ENCODE results near the gene TEKTIP1.
"Not testable (repeated sequence)": the region's sequence is repeated elsewhere in the genome, so short reads cannot be mapped to it uniquely, and the experiment has no call there.

Gene TEKTIP1

GRCh38 chr19:3527238-3527910 lies 11.6 kb upstream of the TEKTIP1 start:
- no peak overlapping the region for H3K4me3 Mint-ChIP-seq
- H3K27ac Mint-ChIP-seq, result no peak overlapping the region
- peaks cover 4% of the 10 kb centered on the region for H3K36me3 Mint-ChIP-seq
- no peaks in the 10 kb centered on the region for H3K4me1 Mint-ChIP-seq
- no peaks in the 10 kb centered on the region for H3K27me3 Mint-ChIP-seq
- no peaks in the 10 kb centered on the region for H3K9me3 Mint-ChIP-seq

- no peaks in the 10 kb centered on the region for H3K4me1 Mint-ChIP-seq
- no peak overlapping the region for H3K27ac Mint-ChIP-seq
- H3K9me3 Mint-ChIP-seq, result no peaks in the 10 kb centered on the region
- H3K36me3 Mint-ChIP-seq, result peaks cover 4% of the 10 kb centered on the region
- no peaks in the 10 kb centered on the region for H3K27me3 Mint-ChIP-seq
- no peak overlapping the region for H3K4me3 Mint-ChIP-seq
Observed at GRCh38 chr19:3528080-3528479, 10.9 kb upstream of the TEKTIP1 start.

- Mint-ChIP-seq H3K9me3 (no peaks in the 10 kb centered on the region), H3K4me1 (no peaks in the 10 kb centered on the region), H3K4me3 (no peak overlapping the region), H3K27me3 (no peaks in the 10 kb centered on the region), H3K27ac (no peak overlapping the region), H3K36me3 (peaks cover 4% of the 10 kb centered on the region)
Observed at GRCh38 chr19:3528539-3529211, 10.3 kb upstream of the TEKTIP1 start.

GRCh38 chr19:3529299-3529698 lies 9.7 kb upstream of the TEKTIP1 start:
- not testable (repeated sequence) for H3K36me3 Mint-ChIP-seq, H3K4me1 Mint-ChIP-seq, H3K27ac Mint-ChIP-seq, H3K4me3 Mint-ChIP-seq, H3K27me3 Mint-ChIP-seq, H3K9me3 Mint-ChIP-seq

- no peak overlapping the region for H3K27ac Mint-ChIP-seq
- no peaks in the 10 kb centered on the region for H3K4me1 Mint-ChIP-seq
- H3K9me3 Mint-ChIP-seq, result no peaks in the 10 kb centered on the region
- H3K36me3 Mint-ChIP-seq, result peaks cover 4% of the 10 kb centered on the region
- no peak overlapping the region for H3K4me3 Mint-ChIP-seq
- no peaks in the 10 kb centered on the region for H3K27me3 Mint-ChIP-seq
Observed at GRCh38 chr19:3530389-3530788, 8.6 kb upstream of the TEKTIP1 start.

- H3K36me3 Mint-ChIP-seq, result peaks cover 4% of the 10 kb centered on the region
- no peaks in the 10 kb centered on the region for H3K9me3 Mint-ChIP-seq
- no peaks in the 10 kb centered on the region for H3K4me1 Mint-ChIP-seq
Observed at GRCh38 chr19:3531716-3532115, 7.3 kb upstream of the TEKTIP1 start.

GRCh38 chr19:3532154-3532786 lies 6.7 kb upstream of the TEKTIP1 start:
- H3K9me3 Mint-ChIP-seq, result no peaks in the 10 kb centered on the region
- no peak overlapping the region for H3K4me3 Mint-ChIP-seq
- H3K36me3 Mint-ChIP-seq, result peaks cover 3% of the 10 kb centered on the region
- H3K27me3 Mint-ChIP-seq, result no peaks in the 10 kb centered on the region
- H3K4me1 Mint-ChIP-seq, result no peaks in the 10 kb centered on the region
- no peak overlapping the region for H3K27ac Mint-ChIP-seq

More at GRCh38 chr19:3531716-3532115, 7.3 kb upstream of the TEKTIP1 start:
- no peak overlapping the region for H3K4me3 Mint-ChIP-seq
- H3K27ac Mint-ChIP-seq, result no peak overlapping the region
- H3K27me3 Mint-ChIP-seq, result no peaks in the 10 kb centered on the region

- Mint-ChIP-seq H3K36me3 (peaks cover 3% of the 10 kb centered on the region), H3K27ac (no peak overlapping the region), H3K4me1 (no peaks in the 10 kb centered on the region), H3K4me3 (no peak overlapping the region), H3K27me3 (no peaks in the 10 kb centered on the region), H3K9me3 (no peaks in the 10 kb centered on the region)
Observed at GRCh38 chr19:3533033-3533432, 5.9 kb upstream of the TEKTIP1 start.

- no peaks in the 10 kb centered on the region for H3K4me1 Mint-ChIP-seq
- no peaks in the 10 kb centered on the region for H3K27me3 Mint-ChIP-seq
- H3K36me3 Mint-ChIP-seq, result peaks cover 3% of the 10 kb centered on the region
- no peak overlapping the region for H3K4me3 Mint-ChIP-seq
- H3K9me3 Mint-ChIP-seq, result no peaks in the 10 kb centered on the region
- no peak overlapping the region for H3K27ac Mint-ChIP-seq
Observed at GRCh38 chr19:3533563-3534216, 5.3 kb upstream of the TEKTIP1 start.

GRCh38 chr19:3534375-3535234 lies 4.4 kb upstream of the TEKTIP1 start:
- H3K36me3 Mint-ChIP-seq, result peaks cover 5% of the 10 kb centered on the region
- H3K27ac Mint-ChIP-seq, result peak overlapping the region; percentile 62
- H3K27me3 Mint-ChIP-seq, result no peaks in the 10 kb centered on the region

GRCh38 chr19:3535235-3535535 lies 3.8 kb upstream of the TEKTIP1 start:
- Mint-ChIP-seq H3K36me3 (peaks cover 6% of the 10 kb centered on the region), H3K9me3 (no peaks in the 10 kb centered on the region), H3K27me3 (no peaks in the 10 kb centered on the region), H3K4me1 (no peaks in the 10 kb centered on the region), H3K27ac (no peak overlapping the region), H3K4me3 (no peak overlapping the region)

More at GRCh38 chr19:3534375-3535234, 4.4 kb upstream of the TEKTIP1 start:
- Mint-ChIP-seq H3K4me3 (no peak overlapping the region), H3K4me1 (no peaks in the 10 kb centered on the region), H3K9me3 (no peaks in the 10 kb centered on the region)

GRCh38 chr19:3535563-3535965 lies 3.4 kb upstream of the TEKTIP1 start:
- Mint-ChIP-seq H3K27me3 (no peaks in the 10 kb centered on the region), H3K9me3 (no peaks in the 10 kb centered on the region), H3K4me1 (no peaks in the 10 kb centered on the region), H3K4me3 (no peak overlapping the region), H3K27ac (no peak overlapping the region), H3K36me3 (peaks cover 6% of the 10 kb centered on the region)

- H3K4me3 Mint-ChIP-seq, result no peak overlapping the region
- H3K27me3 Mint-ChIP-seq, result no peaks in the 10 kb centered on the region
- no peaks in the 10 kb centered on the region for H3K4me1 Mint-ChIP-seq
- no peak overlapping the region for H3K27ac Mint-ChIP-seq
- no peaks in the 10 kb centered on the region for H3K9me3 Mint-ChIP-seq
- peaks cover 6% of the 10 kb centered on the region for H3K36me3 Mint-ChIP-seq
Observed at GRCh38 chr19:3535981-3536380, 3.0 kb upstream of the TEKTIP1 start.

- Mint-ChIP-seq H3K27ac (no peak overlapping the region), H3K27me3 (no peaks in the 10 kb centered on the region), H3K4me1 (no peaks in the 10 kb centered on the region), H3K9me3 (no peaks in the 10 kb centered on the region), H3K36me3 (peaks cover 4% of the 10 kb centered on the region), H3K4me3 (no peak overlapping the region)
Observed at GRCh38 chr19:3536429-3537100, 2.4 kb upstream of the TEKTIP1 start.

GRCh38 chr19:3537101-3537437 lies 1.9 kb upstream of the TEKTIP1 start:
- H3K36me3 Mint-ChIP-seq, result peaks cover 4% of the 10 kb centered on the region
- no peak overlapping the region for H3K27ac Mint-ChIP-seq

More at GRCh38 chr19:3537101-3537437, 1.9 kb upstream of the TEKTIP1 start:
- H3K27me3 Mint-ChIP-seq, result no peaks in the 10 kb centered on the region
- H3K4me3 Mint-ChIP-seq, result no peak overlapping the region
- no peaks in the 10 kb centered on the region for H3K4me1 Mint-ChIP-seq
- H3K9me3 Mint-ChIP-seq, result no peaks in the 10 kb centered on the region

All from activated naive CD4-positive, alpha-beta T cell treated with anti-CD3 and anti-CD28 coated beads, Interleukin-2, amount 50 U/mL, for 24 hours (primary cell).